Skeletal muscle tissue (tissue), 4 donors: ENCODE results near the gene SORCS3. TPM values are rescaled to one million over a fixed set of nuclear protein-coding genes. Genes with fewer than 3 reads are reported as not detected.

Experiments used
- H3K27ac ChIP-seq: one replicate; pipeline ENCODE4 v1.7.0; 2013; ENCODE audit warnings: mild to moderate bottlenecking, low read depth, low read length, inconsistent platforms
- H3K27me3 ChIP-seq, 3 donors: one replicate each; pipeline ENCODE4 v1.7.0; 2013; ENCODE audit warnings: low read length in 3 of 3; ENCODE audit not compliant: control insufficient read depth in 3 of 3, insufficient read depth in 3 of 3
- H3K36me3 ChIP-seq, 3 donors: one replicate each; pipeline ENCODE4 v1.7.0; 2013; ENCODE audit warnings: low read length in 3 of 3; ENCODE audit not compliant: control insufficient read depth in 3 of 3, insufficient read depth in 3 of 3
- H3K4me1 ChIP-seq, 3 donors: one replicate each; pipeline ENCODE4 v1.7.0; 2013; ENCODE audit warnings: low read length in 3 of 3, mild to moderate bottlenecking in 3 of 3; ENCODE audit not compliant: control insufficient read depth in 3 of 3, insufficient read depth in 3 of 3
- H3K4me3 ChIP-seq, 3 donors: one replicate each; pipeline ENCODE4 v1.7.0; 2013; ENCODE audit warnings: low read length in 3 of 3
- H3K9ac ChIP-seq, 3 donors: one replicate each; pipeline ENCODE4 v1.7.0; 2013; ENCODE audit warnings: low read length in 3 of 3, mild to moderate bottlenecking in 3 of 3, moderate library complexity in 2 of 3, low read depth in 1 of 3
- H3K9me3 ChIP-seq, 3 donors: one replicate each; pipeline ENCODE4 v1.7.0; 2013; ENCODE audit warnings: low read length in 3 of 3; ENCODE audit not compliant: control insufficient read depth in 3 of 3
- total RNA-seq: library from RNA; depleted of rRNA; stranded (reverse); fragments of >200 nt; gene quantifications from one replicate; pipeline ENCODE4 v1.2.3, GENCODE V29; 2014
- donor health status: Osteomylitis.

Gene SORCS3
- total RNA-seq, 1 donor from 2014 or later, result 0.52 TPM

DNA sequence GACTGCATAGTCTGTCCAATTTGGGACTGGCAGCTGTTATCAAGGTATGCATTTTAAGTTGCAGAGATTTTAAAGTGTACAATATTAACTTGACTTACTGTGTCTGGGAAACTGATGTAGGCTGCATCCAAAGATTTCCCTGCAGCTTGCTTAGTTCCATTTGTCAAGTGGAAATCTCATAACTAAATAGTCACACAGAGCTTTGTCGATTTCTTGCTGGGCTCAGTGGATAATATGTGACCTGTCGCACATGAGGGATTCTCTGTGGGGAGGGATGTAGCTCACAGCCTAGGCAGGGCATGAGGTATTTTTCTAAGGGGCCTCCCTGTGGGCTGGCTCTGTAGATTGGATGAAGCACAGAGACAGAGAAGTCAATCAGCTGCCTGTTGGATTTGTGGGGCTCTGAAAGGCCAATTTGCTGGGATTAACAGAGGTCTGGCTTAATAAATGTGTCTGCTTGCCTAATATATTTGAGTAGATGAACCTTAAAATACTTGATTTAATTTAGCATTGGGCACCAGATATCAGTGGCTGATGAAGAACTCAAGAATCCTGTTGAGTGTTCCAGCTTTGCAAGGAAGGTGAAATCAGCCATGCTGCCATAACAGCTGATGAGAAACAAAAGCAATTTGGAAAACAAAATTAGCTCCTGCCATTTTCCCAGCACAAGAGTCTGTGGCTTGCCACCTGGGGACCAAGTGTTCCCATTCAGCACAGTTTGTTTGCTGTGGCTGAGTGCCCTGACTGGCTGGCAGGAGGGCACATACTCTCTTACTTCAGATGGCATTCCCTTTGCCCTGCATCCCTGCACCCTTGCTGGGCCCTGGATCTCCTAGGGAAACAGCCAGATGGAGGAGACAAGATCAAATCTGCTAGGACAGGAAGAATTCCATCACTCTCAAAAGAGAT lies 598.5 kb downstream of the SORCS3 start:
- no peaks in the 10 kb centered on the region for H3K9me3 ChIP-seq
- H3K36me3 ChIP-seq, result no peaks in the 10 kb centered on the region
- H3K4me1 ChIP-seq, result no peaks in the 10 kb centered on the region
- no peak overlapping the region for H3K27ac ChIP-seq
- H3K27me3 ChIP-seq, result no peaks in the 10 kb centered on the region
- no peak overlapping the region for H3K9ac ChIP-seq
- H3K4me3 ChIP-seq, result no peak overlapping the region

DNA sequence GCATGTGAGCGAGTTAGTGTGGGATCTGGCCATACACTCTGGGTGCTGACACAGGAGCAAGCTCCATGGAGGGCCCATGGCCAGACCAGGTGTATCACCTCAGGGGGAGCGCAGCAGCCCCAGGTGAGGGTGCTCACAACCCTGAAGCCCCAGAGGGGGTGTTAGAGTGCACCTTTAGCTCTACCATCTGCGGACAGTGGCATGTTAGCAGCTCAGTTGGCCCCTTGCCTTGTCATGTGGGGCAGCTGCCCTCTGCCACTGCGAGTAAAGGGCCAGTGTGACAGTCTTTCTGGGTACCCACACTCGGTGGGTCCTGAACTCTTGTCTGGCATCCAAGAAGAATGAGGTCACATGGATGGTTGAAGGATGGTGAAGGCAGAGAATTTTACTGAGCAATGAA lies 600.2 kb downstream of the SORCS3 start:
- Histone ChIP-seq H3K36me3 (no peaks in the 10 kb centered on the region), H3K9ac (no peak overlapping the region), H3K9me3 (no peaks in the 10 kb centered on the region), H3K27ac (no peak overlapping the region), H3K27me3 (no peaks in the 10 kb centered on the region), H3K4me1 (no peaks in the 10 kb centered on the region), H3K4me3 (no peak overlapping the region)

DNA sequence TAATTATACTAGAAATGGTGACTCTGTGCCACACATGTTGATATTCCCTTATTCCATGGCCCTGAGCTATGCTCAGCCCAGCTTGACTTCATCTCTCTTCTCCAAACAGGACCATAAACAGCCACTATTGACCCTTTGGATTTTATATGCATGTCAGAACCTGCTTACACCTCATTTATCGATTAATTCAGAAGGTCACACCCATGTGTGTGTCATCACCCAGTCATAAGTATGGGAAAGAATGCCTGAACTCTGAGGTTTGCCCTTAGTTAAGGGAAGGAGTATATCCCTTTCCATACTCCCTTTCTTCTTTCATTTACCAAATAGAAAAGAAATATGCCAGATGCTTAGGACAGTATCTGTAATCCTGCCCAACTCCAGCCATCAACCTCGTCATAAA lies 602.3 kb downstream of the SORCS3 start:
- Histone ChIP-seq H3K36me3 (no peaks in the 10 kb centered on the region), H3K27ac (no peak overlapping the region), H3K4me3 (no peak overlapping the region), H3K27me3 (no peaks in the 10 kb centered on the region), H3K9me3 (peaks cover 0 to 2% (median 0%) of the 10 kb centered on the region in 3 donors), H3K4me1 (no peaks in the 10 kb centered on the region), H3K9ac (no peak overlapping the region)

DNA sequence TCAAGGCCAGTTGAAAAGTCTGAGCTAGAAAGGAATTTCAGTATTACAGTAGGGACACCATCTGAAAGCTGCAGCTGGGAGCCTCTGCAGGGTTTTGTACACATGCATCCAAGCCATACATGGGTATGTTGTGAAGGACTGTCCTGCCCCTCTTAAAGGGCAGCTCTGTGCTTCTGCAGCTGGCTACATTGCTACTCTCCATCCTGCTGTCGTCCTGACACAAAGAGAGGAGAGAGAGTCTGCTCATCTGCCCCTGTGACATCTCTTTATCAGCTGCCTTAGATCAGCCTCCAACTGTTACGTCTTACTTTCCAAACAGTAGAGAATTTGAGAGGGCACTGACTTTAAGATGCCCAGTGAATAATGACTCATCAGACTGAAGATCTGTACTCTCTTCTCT lies 602.7 kb downstream of the SORCS3 start:
- H3K27ac ChIP-seq, result no peak overlapping the region
- H3K27me3 ChIP-seq, result no peaks in the 10 kb centered on the region

DNA sequence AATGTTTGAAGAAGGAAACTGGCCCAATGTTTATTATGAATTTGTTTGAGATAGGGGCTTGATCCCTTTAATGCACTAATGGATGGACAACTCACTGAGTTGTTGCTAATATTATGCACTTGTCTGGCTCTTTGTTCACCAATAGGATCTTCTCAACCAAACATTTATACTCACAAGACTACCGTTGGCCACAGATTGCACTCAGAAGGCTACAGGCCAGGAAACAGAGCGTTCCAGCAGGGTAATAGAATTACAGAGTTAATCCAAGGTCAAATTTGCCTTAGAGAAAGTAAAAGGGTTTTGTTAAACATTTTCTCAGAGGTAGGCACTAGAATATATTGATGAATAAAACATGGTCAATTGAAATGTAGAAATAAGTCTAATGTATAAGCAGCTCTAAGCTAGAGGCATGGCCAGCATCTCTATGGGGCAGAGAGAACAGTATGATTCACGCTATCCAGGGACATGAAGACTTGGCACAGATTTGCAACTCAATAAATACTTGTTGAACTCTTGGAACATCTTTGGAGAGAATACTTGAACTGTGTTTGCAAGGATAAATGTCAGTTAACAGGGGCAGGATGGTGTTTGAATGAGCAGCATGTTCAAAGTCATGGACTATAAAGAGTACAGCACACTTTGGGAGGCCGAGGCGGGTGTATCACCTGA lies 606.9 kb downstream of the SORCS3 start:
- H3K27me3 ChIP-seq, result no peaks in the 10 kb centered on the region
- no peak overlapping the region for H3K9ac ChIP-seq
- H3K4me3 ChIP-seq, result no peak overlapping the region
- no peak overlapping the region for H3K27ac ChIP-seq
- no peaks in the 10 kb centered on the region for H3K4me1 ChIP-seq
- no peaks in the 10 kb centered on the region for H3K36me3 ChIP-seq
- H3K9me3 ChIP-seq, result peaks cover 0 to 2% (median 0%) of the 10 kb centered on the region in 3 donors

More for the DNA sequence above, 602.7 kb downstream of the SORCS3 start:
- Histone ChIP-seq H3K9me3 (peaks cover 0 to 2% (median 0%) of the 10 kb centered on the region in 3 donors), H3K9ac (no peak overlapping the region), H3K36me3 (no peaks in the 10 kb centered on the region), H3K4me3 (no peak overlapping the region), H3K4me1 (no peaks in the 10 kb centered on the region)

DNA sequence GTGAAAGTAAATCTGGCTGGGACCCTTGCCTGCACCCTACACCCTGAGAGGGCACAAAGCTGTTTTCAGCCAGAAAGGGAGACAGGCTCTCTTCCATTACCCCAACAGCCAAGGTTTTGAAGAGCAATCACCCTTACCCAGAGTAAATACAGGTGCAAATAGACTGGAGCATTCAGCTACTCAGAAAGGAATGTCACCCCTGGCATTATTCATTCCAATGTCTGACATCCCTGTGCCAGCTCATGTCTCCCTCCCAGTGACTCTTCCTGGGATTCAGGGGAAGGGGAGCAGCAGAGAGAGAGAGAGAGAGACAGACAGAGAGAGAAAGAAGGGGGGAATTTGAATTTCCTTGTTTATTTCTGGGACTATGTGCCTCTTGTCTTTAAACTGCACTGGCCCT lies 611.8 kb downstream of the SORCS3 start:
- Histone ChIP-seq H3K36me3 (no peaks in the 10 kb centered on the region), H3K4me1 (no peaks in the 10 kb centered on the region), H3K9ac (no peak overlapping the region), H3K4me3 (no peak overlapping the region), H3K27me3 (no peaks in the 10 kb centered on the region), H3K27ac (no peak overlapping the region), H3K9me3 (no peaks in the 10 kb centered on the region)

DNA sequence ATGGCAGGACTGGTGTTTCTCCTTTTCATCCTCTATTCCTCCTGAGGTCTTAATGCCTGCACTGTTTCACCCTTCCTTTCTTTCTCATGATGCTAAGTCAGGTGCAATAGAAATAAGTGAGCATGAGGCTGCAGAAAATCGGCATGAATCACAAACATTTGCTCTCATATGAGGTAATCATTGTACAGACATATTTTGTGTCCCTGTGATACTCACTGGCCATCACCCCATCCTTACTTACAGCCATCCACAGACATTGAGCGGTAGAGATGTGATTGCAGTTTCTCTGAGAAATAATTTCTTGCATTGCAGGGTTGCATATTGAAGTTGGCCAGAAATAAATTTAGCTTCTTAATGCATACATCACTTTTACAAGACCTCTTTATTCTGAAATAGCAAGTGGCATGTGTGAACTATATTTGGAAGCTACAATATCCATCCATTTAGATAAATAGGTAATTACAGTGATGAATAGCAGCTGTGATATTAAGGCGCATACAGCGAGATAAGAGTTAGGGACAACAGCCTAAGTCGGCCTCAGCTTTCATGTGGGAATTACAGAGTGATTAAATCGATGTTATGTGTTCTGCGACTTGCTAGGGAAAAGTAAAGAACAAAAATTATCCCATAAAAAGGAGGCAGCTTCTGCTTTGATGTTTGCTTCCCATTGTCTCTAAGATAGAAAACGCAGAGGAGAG lies 612.6 kb downstream of the SORCS3 start:
- no peaks in the 10 kb centered on the region for H3K4me1 ChIP-seq
- no peak overlapping the region for H3K27ac ChIP-seq
- no peak overlapping the region for H3K9ac ChIP-seq
- H3K27me3 ChIP-seq, result no peaks in the 10 kb centered on the region
- H3K9me3 ChIP-seq, result no peaks in the 10 kb centered on the region
- H3K4me3 ChIP-seq, result no peak overlapping the region
- H3K36me3 ChIP-seq, result no peaks in the 10 kb centered on the region

DNA sequence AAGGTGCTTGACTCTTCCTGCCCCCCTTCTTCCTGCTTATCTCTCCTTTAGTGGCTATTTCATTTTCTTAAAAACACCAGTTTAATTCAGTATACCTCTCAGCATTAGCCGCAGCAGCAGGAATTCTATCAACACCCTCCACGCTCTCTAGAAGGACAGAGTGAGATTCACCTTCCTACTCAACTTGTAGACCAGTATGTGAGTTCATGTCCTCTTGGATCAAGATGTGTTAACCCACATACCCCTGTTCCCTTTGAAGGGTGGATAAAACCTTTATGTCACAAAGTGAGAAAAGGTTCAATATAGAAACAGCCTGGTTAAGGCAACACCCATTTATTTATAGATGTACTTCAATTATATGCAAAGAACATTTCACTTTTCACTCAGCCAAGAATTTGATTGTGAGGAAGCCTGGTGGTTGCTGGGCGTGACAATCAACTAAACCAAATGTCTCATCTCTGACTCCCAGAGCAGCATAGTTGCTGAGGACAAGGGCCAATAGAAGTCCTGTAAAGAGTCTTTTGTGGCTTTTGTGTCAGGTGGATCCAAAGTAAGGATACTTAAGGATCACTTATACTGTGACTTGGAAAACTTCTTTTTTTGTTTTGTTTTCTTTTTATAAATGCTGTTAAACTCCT lies 617.1 kb downstream of the SORCS3 start:
- H3K27me3 ChIP-seq, result no peaks in the 10 kb centered on the region
- no peaks in the 10 kb centered on the region for H3K36me3 ChIP-seq
- no peaks in the 10 kb centered on the region for H3K4me1 ChIP-seq
- H3K9me3 ChIP-seq, result no peaks in the 10 kb centered on the region
- no peak overlapping the region for H3K9ac ChIP-seq
- H3K4me3 ChIP-seq, result no peak overlapping the region
- H3K27ac ChIP-seq, result no peak overlapping the region

DNA sequence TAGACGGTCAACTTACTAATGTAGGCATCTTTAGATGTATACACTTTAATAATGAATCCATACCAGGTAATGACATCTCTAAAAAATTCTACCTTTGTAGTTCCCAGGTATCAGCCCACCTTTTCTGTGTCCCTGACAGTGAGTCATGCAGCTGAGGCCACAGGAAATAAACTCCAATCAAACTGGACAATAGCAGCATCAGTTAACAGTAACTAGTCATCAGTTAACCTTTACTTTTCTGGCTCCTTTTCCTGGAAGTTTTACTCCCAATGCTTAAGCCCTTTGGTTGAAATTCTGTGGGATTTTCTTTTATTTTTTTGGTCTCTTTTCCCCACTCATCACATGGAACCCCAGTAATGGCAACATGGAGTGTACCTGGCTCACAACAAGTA lies 617.6 kb downstream of the SORCS3 start:
- no peaks in the 10 kb centered on the region for H3K9me3 ChIP-seq
- H3K27me3 ChIP-seq, result no peaks in the 10 kb centered on the region
- H3K27ac ChIP-seq, result no peak overlapping the region
- no peaks in the 10 kb centered on the region for H3K36me3 ChIP-seq
- H3K4me3 ChIP-seq, result no peak overlapping the region
- no peak overlapping the region for H3K9ac ChIP-seq
- no peaks in the 10 kb centered on the region for H3K4me1 ChIP-seq
